Stomach smooth muscle (tissue), 2 donors: ENCODE results near the gene HID1.
A peak's percentile ranks its signal among the peaks of the same experiment; 100 is the strongest.
"Not testable (repeated sequence)": the region's sequence is repeated elsewhere in the genome, so short reads cannot be mapped to it uniquely, and the experiment has no call there.

Experiments used
- H3K27ac ChIP-seq: one replicate; pipeline ENCODE4 v1.7.0; 2013; ENCODE audit warnings: mild to moderate bottlenecking, low read length, inconsistent platforms
- H3K27me3 ChIP-seq, 2 donors: one replicate each; pipeline ENCODE4 v1.7.0; 2013; ENCODE audit warnings: low read length in 2 of 2; ENCODE audit not compliant: insufficient read depth in 2 of 2, control insufficient read depth in 1 of 2
- H3K36me3 ChIP-seq, 2 donors: one replicate each; pipeline ENCODE4 v1.7.0; 2013; ENCODE audit warnings: low read length in 2 of 2; ENCODE audit not compliant: control insufficient read depth in 2 of 2, insufficient read depth in 2 of 2
- H3K4me1 ChIP-seq: one replicate; pipeline ENCODE4 v1.7.0; 2013; ENCODE audit warnings: low read length; ENCODE audit not compliant: control insufficient read depth, insufficient read depth
- H3K4me3 ChIP-seq, 2 donors: one replicate each; pipeline ENCODE4 v1.7.0; 2013; ENCODE audit warnings: low read length in 2 of 2
- H3K9ac ChIP-seq, 2 donors: one replicate each; pipeline ENCODE4 v1.7.0; 2013; ENCODE audit warnings: low read length in 2 of 2, mild to moderate bottlenecking in 1 of 2
- H3K9me3 ChIP-seq, 2 donors: one replicate each; pipeline ENCODE4 v1.7.0; 2013; ENCODE audit warnings: low read length in 2 of 2; ENCODE audit not compliant: control insufficient read depth in 2 of 2
- donor health status: healthy.
- donor health status: Pancreatic carcinoma.

HID1 gene

GRCh38 chr17:74981318-74981978 lies 8.9 kb upstream of the HID1 start:
- Histone ChIP-seq H3K36me3 (no peaks in the 10 kb centered on the region), H3K27ac (peak overlapping the region; percentile 90), H3K4me3 (peak overlapping the region; percentile 86 to 89), H3K27me3 (no peaks in the 10 kb centered on the region), H3K9ac (peak overlapping the region; percentile 77 to 88), H3K4me1 (peaks cover 16% of the 10 kb centered on the region), H3K9me3 (no peaks in the 10 kb centered on the region)

GRCh38 chr17:74979408-74980146 lies 7.0 kb upstream of the HID1 start:
- Histone ChIP-seq H3K36me3 (no peaks in the 10 kb centered on the region), H3K27me3 (no peaks in the 10 kb centered on the region), H3K4me1 (peaks cover 16% of the 10 kb centered on the region), H3K9ac (no peak overlapping the region), H3K9me3 (no peaks in the 10 kb centered on the region), H3K27ac (no peak overlapping the region), H3K4me3 (no peak overlapping the region)

GRCh38 chr17:74978240-74978639 lies 5.7 kb upstream of the HID1 start:
- Histone ChIP-seq H3K9me3 (no peaks in the 10 kb centered on the region), H3K36me3 (no peaks in the 10 kb centered on the region), H3K27ac (no peak overlapping the region), H3K27me3 (no peaks in the 10 kb centered on the region), H3K9ac (peak overlapping the region in 1 of 2 donors; percentile 15), H3K4me1 (peaks cover 16% of the 10 kb centered on the region), H3K4me3 (no peak overlapping the region)

GRCh38 chr17:74977802-74978201 lies 5.2 kb upstream of the HID1 start:
- peak overlapping the region in 1 of 2 donors; percentile 15 for H3K9ac ChIP-seq
- peaks cover 18% of the 10 kb centered on the region for H3K4me1 ChIP-seq
- no peaks in the 10 kb centered on the region for H3K36me3 ChIP-seq
- H3K27me3 ChIP-seq: peaks cover 0 to 1% of the 10 kb centered on the region in 2 donors
- H3K27ac ChIP-seq: no peak overlapping the region
- no peak overlapping the region for H3K4me3 ChIP-seq
- H3K9me3 ChIP-seq: no peaks in the 10 kb centered on the region

DNA sequence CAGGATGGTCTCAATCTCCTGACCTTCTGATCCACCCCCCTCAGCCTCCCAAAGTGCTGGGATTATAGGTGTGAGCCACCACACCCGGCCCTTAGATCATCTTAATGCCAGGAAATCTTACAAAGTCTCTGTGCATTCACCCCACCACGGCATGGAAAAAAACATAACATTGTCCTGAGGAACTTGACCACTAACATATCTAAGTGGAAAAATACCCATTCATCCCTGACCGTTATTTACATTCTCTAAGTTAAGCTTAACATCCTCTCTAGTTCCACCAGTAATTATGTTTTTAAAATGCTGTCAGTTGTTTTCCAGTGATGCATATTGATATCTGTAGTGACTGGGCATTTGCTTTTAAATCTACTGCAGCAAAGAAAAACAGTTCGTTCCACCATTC lies 3.4 kb upstream of the HID1 start:
- H3K9ac ChIP-seq: no peak overlapping the region
- no peak overlapping the region for H3K4me3 ChIP-seq
- peaks cover 0 to 4% of the 10 kb centered on the region in 2 donors for H3K27me3 ChIP-seq
- no peaks in the 10 kb centered on the region for H3K36me3 ChIP-seq
- H3K4me1 ChIP-seq: peaks cover 15% of the 10 kb centered on the region
- H3K9me3 ChIP-seq: no peaks in the 10 kb centered on the region
- no peak overlapping the region for H3K27ac ChIP-seq

DNA sequence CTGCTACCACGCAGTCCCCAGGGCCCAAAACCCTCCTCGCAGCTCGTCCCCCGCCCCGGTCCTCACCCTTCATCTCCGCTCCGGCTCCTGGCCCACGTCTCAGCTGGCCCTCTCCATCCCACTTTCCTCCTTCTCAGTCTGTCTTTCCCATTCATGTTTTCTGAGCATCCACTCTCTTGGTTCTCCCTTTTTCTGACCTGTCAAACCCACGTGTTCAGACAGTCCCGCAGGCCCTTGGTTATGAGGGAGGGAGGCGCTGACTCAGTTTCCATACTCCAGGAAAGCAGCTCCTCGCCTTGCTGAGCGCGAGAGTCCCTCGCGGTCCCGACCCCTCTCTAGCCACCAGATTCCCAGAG lies 392 bp upstream of the HID1 start:
- Histone ChIP-seq H3K4me1 (peaks cover 17% of the 10 kb centered on the region), H3K27me3 (peaks cover 2 to 4% of the 10 kb centered on the region in 2 donors), H3K36me3 (no peaks in the 10 kb centered on the region), H3K27ac (no peak overlapping the region), H3K9ac (no peak overlapping the region), H3K4me3 (peak overlapping the region; percentile 60 to 78), H3K9me3 (no peaks in the 10 kb centered on the region)

GRCh38 chr17:74971842-74972106 lies 785 bp downstream of the HID1 start:
- H3K27ac ChIP-seq: no peak overlapping the region
- H3K9ac ChIP-seq: peak overlapping the region; percentile 51 to 60
- H3K36me3 ChIP-seq: no peaks in the 10 kb centered on the region
- no peaks in the 10 kb centered on the region for H3K9me3 ChIP-seq
- H3K27me3 ChIP-seq: peaks cover 2 to 4% of the 10 kb centered on the region in 2 donors
- H3K4me3 ChIP-seq: peak overlapping the region; percentile 49 to 78
- H3K4me1 ChIP-seq: peaks cover 17% of the 10 kb centered on the region

DNA sequence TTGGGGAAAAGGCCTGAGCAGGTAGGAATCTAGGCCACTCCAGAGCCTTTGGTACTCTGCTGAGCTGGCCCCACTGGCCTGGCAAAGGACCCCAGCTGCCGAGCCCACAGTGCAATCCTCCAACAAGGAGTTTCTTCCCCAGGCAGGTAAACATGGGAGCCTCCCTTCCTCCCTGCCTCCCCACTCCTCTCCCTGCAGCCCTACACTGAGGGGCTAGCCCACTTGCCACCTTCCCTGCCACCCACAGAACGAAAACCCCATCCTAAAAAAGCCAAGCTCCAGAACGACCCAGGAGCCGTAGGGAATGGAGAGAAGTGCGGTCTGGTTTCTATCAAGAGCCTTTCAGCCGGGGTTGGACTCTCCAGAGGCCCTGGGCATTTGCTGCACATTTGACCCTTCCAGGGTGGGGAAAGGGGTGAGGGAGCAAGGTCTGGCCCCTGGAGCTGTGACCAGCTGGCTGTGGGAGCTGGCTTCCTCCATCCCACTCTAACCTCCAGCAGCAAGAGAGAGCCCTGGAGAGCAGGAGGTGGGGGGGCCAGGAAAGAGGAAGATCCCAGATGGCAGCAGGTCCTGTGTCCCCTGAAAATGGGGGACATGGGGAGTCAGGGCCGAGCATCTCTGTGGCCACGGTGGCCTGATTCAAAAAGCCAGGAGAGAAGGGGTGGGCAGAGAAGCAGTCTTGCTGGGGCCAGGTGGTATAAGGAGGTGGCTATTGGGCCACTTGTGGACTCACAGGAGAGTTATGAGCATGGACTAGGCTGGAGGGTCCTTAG lies 1.3 kb downstream of the HID1 start:
- peak overlapping the region; percentile 18 for H3K27ac ChIP-seq
- H3K9ac ChIP-seq: peak overlapping the region; percentile 51 to 60

DNA sequence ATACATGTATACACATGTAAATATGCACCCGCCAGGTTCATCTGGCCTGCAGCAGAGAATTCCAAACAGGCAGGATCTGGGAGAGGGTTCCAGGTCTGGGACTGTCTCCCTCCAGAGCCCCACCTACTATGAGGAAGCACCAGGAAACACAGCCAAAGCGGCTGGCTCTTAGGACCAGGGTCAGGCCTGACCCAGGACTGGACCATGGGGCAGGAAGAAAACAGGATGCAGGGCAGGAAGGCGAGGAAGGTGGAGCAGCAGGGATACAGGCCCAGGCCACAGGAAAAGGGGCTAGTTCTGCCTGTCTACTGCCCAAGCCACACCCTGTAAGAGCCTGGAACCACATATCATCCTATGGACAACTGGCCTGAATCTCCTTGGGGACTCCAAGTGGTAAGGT lies 2.2 kb downstream of the HID1 start:
- Histone ChIP-seq H3K9ac (no peak overlapping the region), H3K27me3 (peaks cover 2 to 4% of the 10 kb centered on the region in 2 donors), H3K4me3 (no peak overlapping the region), H3K9me3 (no peaks in the 10 kb centered on the region), H3K4me1 (peaks cover 17% of the 10 kb centered on the region), H3K27ac (no peak overlapping the region), H3K36me3 (no peaks in the 10 kb centered on the region)

More for the DNA sequence above, 1.3 kb downstream of the HID1 start:
- H3K27me3 ChIP-seq: peaks cover 2 to 4% of the 10 kb centered on the region in 2 donors
- peak overlapping the region; percentile 49 to 78 for H3K4me3 ChIP-seq
- no peaks in the 10 kb centered on the region for H3K36me3 ChIP-seq
- peaks cover 17% of the 10 kb centered on the region for H3K4me1 ChIP-seq
- H3K9me3 ChIP-seq: no peaks in the 10 kb centered on the region

GRCh38 chr17:74969501-74969900 lies 3.1 kb downstream of the HID1 start:
- not testable (repeated sequence) for H3K36me3 ChIP-seq, H3K4me3 ChIP-seq, H3K27ac ChIP-seq, H3K9ac ChIP-seq, H3K9me3 ChIP-seq, H3K27me3 ChIP-seq
- peaks cover 17% of the 10 kb centered on the region for H3K4me1 ChIP-seq
